ENCODE measurements around the gene SCARB1. TPM values are rescaled to one million over a fixed set of nuclear protein-coding genes. Genes with fewer than 3 reads are reported as not detected.

Gene SCARB1
- total RNA-seq, 1 experiment from 2014 or later: 31.3 TPM

DNA sequence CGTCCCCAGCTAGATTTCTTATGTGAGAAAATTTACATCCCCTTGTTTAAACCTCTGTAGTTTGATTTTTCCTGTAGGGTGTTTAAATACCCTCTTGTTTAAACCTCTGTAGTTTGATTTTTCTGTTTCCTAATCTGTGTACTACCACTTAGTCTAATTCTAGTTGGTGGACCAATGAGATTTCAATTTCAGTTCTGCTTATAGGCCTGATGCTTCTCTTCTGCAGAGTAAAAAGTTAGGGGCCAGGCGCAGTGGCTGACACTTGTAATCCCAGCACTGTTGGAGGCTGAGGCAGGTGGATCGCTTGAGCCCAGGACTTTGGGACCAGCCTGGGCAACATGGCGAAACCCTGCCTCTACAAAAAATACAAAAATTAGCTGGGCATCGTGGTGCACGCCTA, 39.3 kb upstream of the SCARB1 start:
- Mint-ChIP-seq H3K9me3 (no peaks in the 10 kb centered on the region; a peak in 1 of 5 replicates), H3K4me3 (no peak overlapping the region), H3K36me3 (ENCODE audit: insufficient read depth in 1 of 3, low read depth in 3 of 3) (no peaks in the 10 kb centered on the region), H3K27me3 (ENCODE audit: low read depth) (no peaks in the 10 kb centered on the region; the same call in 1 of the 2 replicates), H3K27ac (no peak overlapping the region), H3K4me1 (peaks cover 11 to 17% of the 10 kb centered on the region in 2 experiments)
- Histone ChIP-seq H3T11ph (ENCODE audit: low read length) (no peak overlapping the region), H3K4me2 (ENCODE audit: insufficient read depth, insufficient read length, low read length) (no peak overlapping the region), H3K27ac (ENCODE audit: insufficient read length, low read depth, low read length) (no peak overlapping the region), H3K27me3 (ENCODE audit: insufficient read depth, low read length) (no peaks in the 10 kb centered on the region), H3K79me1 (ENCODE audit: insufficient read depth, low read depth, low read length, poor library complexity, severe bottlenecking) (no peaks in the 10 kb centered on the region), H3K9me3 (ENCODE audit: control insufficient read depth, low read depth, low read length) (no peaks in the 10 kb centered on the region), H2AK5ac (ENCODE audit: insufficient read length, low read length) (no peak overlapping the region), H2BK5ac (ENCODE audit: insufficient read length, low read length) (no peak overlapping the region), H4K20me1 (ENCODE audit: control insufficient read depth, insufficient read depth, insufficient read length) (no peaks in the 10 kb centered on the region), H3K79me2 (ENCODE audit: insufficient read depth, low read length) (no peaks in the 10 kb centered on the region), H3K56ac (ENCODE audit: insufficient read length, low read depth, low read length) (no peak overlapping the region), H3K14ac (ENCODE audit: insufficient read depth, low read length) (no peak overlapping the region), H2BK120ac (ENCODE audit: low read depth, low read length, poor library complexity, severe bottlenecking) (no peak overlapping the region), H3K4ac (ENCODE audit: low read depth, low read length) (no peak overlapping the region), H4K5ac (ENCODE audit: insufficient read length, low read depth, low read length) (no peak overlapping the region), H3K18ac (ENCODE audit: insufficient read length, low read depth, low read length) (no peak overlapping the region), H2BK15ac (ENCODE audit: low read depth, low read length) (no peak overlapping the region), H4K91ac (ENCODE audit: insufficient read length, low read depth, low read length) (no peak overlapping the region), H4K8ac (replicated peaks; ENCODE audit: insufficient read length, low read depth, low read length) (no peak overlapping the region), H2BK12ac (ENCODE audit: insufficient read length, low read depth, low read length) (no peak overlapping the region), H3K23ac (ENCODE audit: insufficient read length, low read depth, low read length) (no peak overlapping the region), H3K9ac (ENCODE audit: extremely low read depth, insufficient read length, low read length) (no peak overlapping the region), H3K4me1 (ENCODE audit: insufficient read depth, low read length) (no peaks in the 10 kb centered on the region), H3K23me2 (ENCODE audit: insufficient read length, low read depth, low read length, poor library complexity, severe bottlenecking) (no peaks in the 10 kb centered on the region), H2BK20ac (ENCODE audit: low read depth, low read length, poor library complexity, severe bottlenecking) (no peak overlapping the region), H2AFZ (ENCODE audit: low read length) (no peak overlapping the region)
- no CpG with 5 or more reads among the region's 6 CpGs for WGBS (ENCODE audit: extremely low coverage, insufficient read length, low lambda C conversion rate)
- TF ChIP-seq, protein P1, sequence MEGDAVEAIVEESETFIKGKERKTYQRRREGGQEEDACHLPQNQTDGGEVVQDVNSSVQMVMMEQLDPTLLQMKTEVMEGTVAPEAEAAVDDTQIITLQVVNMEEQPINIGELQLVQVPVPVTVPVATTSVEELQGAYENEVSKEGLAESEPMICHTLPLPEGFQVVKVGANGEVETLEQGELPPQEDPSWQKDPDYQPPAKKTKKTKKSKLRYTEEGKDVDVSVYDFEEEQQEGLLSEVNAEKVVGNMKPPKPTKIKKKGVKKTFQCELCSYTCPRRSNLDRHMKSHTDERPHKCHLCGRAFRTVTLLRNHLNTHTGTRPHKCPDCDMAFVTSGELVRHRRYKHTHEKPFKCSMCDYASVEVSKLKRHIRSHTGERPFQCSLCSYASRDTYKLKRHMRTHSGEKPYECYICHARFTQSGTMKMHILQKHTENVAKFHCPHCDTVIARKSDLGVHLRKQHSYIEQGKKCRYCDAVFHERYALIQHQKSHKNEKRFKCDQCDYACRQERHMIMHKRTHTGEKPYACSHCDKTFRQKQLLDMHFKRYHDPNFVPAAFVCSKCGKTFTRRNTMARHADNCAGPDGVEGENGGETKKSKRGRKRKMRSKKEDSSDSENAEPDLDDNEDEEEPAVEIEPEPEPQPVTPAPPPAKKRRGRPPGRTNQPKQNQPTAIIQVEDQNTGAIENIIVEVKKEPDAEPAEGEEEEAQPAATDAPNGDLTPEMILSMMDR (conservative IDR thresholded peaks at IDR 0.05): no peak
- DNase-seq: no peak
